GM19452 (cell line): ENCODE results near the gene ZC3H4.
"Not testable (repeated sequence)": the region's sequence is repeated elsewhere in the genome, so short reads cannot be mapped to it uniquely, and the experiment has no call there.

Source experiments
- ATAC-seq: cut with Tn5 transposase; IDR thresholded peaks from one replicate; pipeline ENCODE4 v1.9.1; 2021; ENCODE audit not compliant: unreplicated experiment

ZC3H4 gene

GRCh38 chr19:47089767-47090350, 23.7 kb downstream of the ZC3H4 start:
- no peak for ATAC-seq

- no peak for ATAC-seq
Measured at GRCh38 chr19:47086280-47086679, 27.3 kb downstream of the ZC3H4 start.

- no peak for ATAC-seq
Measured at GRCh38 chr19:47084879-47085439, 28.6 kb downstream of the ZC3H4 start.

- no peak for ATAC-seq
Measured at GRCh38 chr19:47082493-47082892, 31.1 kb downstream of the ZC3H4 start.

GRCh38 chr19:47081095-47081494, 32.5 kb downstream of the ZC3H4 start:
- no peak for ATAC-seq

GRCh38 chr19:47078351-47078750, 35.2 kb downstream of the ZC3H4 start:
- not testable (repeated sequence) for ATAC-seq

GRCh38 chr19:47075941-47076340, 37.6 kb downstream of the ZC3H4 start:
- no peak for ATAC-seq

GRCh38 chr19:47075179-47075810, 38.3 kb downstream of the ZC3H4 start:
- no peak for ATAC-seq

GRCh38 chr19:47074621-47075020, 39.0 kb downstream of the ZC3H4 start:
- ATAC-seq, result no peak

- ATAC-seq, result no peak
Measured at GRCh38 chr19:47073574-47073973, 40.0 kb downstream of the ZC3H4 start.

- ATAC-seq, result no peak
Measured at GRCh38 chr19:47072323-47072722, 41.3 kb downstream of the ZC3H4 start.

GRCh38 chr19:47071731-47072130, 41.8 kb downstream of the ZC3H4 start:
- ATAC-seq, result no peak

- no peak for ATAC-seq
Measured at GRCh38 chr19:47070756-47071155, 42.8 kb downstream of the ZC3H4 start.

- ATAC-seq, result no peak
Measured at GRCh38 chr19:47069795-47070194, 43.8 kb downstream of the ZC3H4 start.

- no peak for ATAC-seq
Measured at GRCh38 chr19:47068876-47069406, 44.6 kb downstream of the ZC3H4 start.

- ATAC-seq, result no peak
Measured at GRCh38 chr19:47068246-47068645, 45.3 kb downstream of the ZC3H4 start.

- no peak for ATAC-seq
Measured at GRCh38 chr19:47067215-47067847, 46.2 kb downstream of the ZC3H4 start.

- ATAC-seq, result no peak
Measured at GRCh38 chr19:47066376-47067214, 47.0 kb downstream of the ZC3H4 start.

GRCh38 chr19:47065242-47065641, 48.3 kb downstream of the ZC3H4 start:
- ATAC-seq, result no peak

- no peak for ATAC-seq
Measured at GRCh38 chr19:47063874-47064273, 49.7 kb downstream of the ZC3H4 start.

- ATAC-seq, result no peak
Measured at GRCh38 chr19:47058621-47059022, 55.0 kb downstream of the ZC3H4 start.
